AG09309 (cell line): ENCODE results near the gene SERPINB1.

Experiments
- DNase-seq: peaks from one replicate; pipeline ENCODE4 v3.0.0-alpha.2; 2010; ENCODE audit warnings: low read depth
- H3K4me3 ChIP-seq: 2 replicates; pipeline ENCODE4 v1.5.1; 2011; ENCODE audit warnings: mild to moderate bottlenecking, low read depth, low read length, moderate library complexity; ENCODE audit not compliant: control insufficient read depth
- CTCF ChIP-seq: IDR thresholded peaks from 2 replicates; pipeline ENCODE4 v1.5.1; 2011; ENCODE audit warnings: mild to moderate bottlenecking, low read depth, low read length, inconsistent platforms; ENCODE audit not compliant: insufficient read depth, control insufficient read depth; ENCODE audit errors: missing control alignments

Gene SERPINB1

DNA sequence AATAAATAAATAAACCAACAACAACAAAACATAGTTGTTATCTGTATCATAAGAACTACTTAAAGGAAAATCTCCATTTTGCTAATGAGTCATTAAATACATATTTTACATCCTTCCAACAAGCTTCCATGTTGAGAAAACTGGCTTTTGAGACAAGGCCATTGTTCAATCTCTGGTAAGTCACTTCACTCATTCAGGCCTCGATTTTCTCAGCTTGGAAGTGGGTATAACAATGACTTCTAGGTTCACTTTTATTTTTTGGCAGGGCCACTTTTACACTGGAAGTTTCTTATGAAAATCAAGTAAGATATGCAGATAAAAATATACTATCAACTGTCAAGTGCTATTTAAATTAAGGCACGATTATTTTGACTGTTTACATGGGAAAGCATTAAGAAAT lies 46.5 kb downstream of the SERPINB1 start:
- no peak overlapping the region for H3K4me3 ChIP-seq
- DNase-seq, result no peak
- TF ChIP-seq CTCF, result no peak

DNA sequence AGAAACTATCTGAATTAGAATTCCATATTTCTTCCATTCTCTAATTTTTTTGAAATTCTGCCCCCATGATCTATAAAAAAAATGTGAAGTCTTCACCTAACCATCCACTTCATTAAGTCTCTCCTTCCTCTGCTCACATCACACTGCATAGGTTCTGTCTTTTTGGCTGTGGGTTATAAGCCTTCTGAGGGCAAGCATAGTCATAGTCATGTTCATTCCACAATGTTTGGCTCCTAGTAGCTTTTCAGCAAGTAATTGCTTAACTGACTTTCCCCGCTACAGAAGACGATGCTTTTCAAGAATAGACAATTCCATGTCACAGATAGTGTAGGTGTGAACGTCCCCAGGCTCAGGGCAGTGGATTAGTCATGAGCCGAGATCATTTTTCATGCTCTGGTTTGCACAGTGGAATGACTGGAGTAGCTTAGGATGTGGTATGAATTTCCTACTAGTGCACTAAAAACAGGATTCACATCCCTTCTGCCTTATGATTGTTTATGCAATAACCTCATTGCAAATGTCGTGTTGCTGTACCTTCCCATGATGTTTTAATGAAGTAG lies 47.4 kb downstream of the SERPINB1 start:
- no peak overlapping the region for H3K4me3 ChIP-seq
- no peak for DNase-seq
- TF ChIP-seq CTCF, result no peak

DNA sequence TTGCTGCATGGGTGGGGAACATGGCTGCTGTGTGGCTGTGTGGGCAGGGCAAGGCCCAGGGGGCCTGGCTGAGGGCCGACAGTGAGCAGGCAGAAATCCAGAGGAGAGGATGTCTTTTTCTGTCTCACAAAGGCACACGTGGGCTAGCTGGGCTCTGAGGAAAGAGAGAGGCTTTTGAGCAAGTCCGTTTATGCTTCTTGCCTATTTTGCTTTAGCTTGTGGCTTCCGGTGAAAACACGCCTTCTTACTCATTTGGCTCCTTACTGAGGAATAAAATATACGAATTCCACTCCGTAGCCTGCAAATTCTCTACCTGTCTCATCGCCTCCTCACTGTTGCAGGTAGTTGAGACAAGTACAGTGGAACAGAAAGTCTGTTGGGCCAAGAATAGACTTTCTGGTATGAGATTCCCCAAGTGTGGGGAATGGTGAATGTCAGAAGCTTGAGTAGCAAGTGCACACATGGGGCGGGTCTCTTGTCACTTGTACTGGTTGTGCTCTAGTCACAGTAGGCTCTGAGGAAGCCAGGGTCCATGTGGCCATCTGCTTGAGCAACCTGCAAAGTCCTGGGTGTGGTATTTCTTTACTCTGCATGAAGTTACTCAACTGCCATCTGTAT lies 48.0 kb downstream of the SERPINB1 start:
- DNase-seq, result no peak
- no peak for TF ChIP-seq CTCF
- H3K4me3 ChIP-seq, result no peak overlapping the region

GRCh38 chr6:2792330-2793110 lies 49.1 kb downstream of the SERPINB1 start:
- H3K4me3 ChIP-seq, result no peak overlapping the region
- TF ChIP-seq CTCF, result no peak
- DNase-seq, result no peak

DNA sequence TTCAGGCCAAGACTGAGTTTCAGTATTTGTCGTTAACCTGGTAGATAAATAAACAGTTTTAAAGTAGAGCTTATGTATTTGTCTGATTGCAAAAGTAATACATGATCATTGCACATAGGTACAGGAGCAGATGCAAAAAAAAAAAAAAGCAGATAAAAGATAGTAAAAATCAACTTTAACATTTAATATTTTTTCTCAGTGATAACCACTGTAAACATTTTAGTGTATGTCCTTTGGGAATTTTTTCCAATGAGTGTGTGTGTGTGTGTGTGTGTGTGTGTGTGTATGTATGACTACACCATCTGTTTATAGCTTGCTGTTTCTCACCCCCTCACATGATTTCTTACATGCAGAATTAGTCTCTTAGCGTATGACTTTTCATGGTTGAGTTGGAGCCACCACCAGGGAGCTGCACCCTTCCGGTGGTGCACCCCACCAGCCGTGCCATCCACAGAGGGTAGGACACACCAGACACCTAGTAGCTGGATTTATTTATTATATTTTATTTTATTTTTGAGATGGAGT lies 50.2 kb downstream of the SERPINB1 start:
- no peak for DNase-seq
- H3K4me3 ChIP-seq, result no peak overlapping the region
- TF ChIP-seq CTCF, result no peak

DNA sequence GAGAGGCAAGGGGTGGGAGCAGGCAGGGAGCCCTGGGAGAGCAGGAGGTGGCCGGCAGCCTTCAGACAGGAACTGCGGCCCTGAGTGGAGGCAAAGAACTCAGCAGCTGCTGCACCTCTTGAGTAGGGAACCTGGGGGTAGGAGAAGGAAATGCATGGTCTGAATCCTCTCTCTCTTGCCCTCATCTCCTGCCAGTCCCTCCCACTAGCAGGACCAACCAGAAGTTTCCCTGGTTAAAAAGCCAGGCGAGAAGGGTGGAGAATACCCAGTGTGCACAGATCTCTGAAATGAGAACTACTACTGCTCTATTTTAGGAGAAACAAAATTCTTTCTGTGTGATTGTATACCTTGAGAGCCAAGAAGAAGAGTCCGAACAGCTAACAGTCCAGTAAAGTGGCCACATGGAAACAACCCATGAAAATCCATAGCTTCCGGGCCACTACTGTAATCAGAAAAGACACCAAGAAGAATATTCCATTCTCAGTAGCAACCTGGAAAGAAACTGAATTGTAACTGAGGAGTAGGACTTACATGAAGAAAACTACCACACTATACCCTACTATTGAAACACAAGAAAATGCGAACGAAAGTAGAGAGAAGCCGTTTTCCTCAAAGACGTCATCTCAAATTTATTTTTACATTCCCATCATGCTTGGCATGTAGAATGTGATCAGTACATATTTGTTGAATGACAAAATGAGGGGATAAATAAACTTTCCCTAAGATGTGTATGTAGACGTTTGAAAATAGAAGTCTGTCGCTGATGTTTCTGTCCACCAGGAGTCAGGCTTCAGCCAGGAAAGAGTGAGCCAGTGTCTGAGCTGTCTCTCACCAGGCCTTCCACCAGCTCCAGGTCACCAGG lies 50.8 kb downstream of the SERPINB1 start:
- no peak overlapping the region; the same call in 1 of the 2 replicates for H3K4me3 ChIP-seq
- peak; percentile 80 for TF ChIP-seq CTCF
- DNase-seq, result peak; percentile 70
